GM23338 (cell line): ENCODE results near the gene ROBO1.

Source experiments
- CREB1 ChIP-seq: fragments of 250-450 bp; sonication (Bioruptor Pico); IDR thresholded peaks from 2 replicates; pipeline ENCODE4 v1.5.0; 2020; ENCODE audit warnings: low read depth, mild to moderate bottlenecking, moderate library complexity
- CTCF ChIP-seq, 2 experiments: fragments of 200-600 bp in 1 of 2; sonication (generic) in 1 of 2; conservative IDR thresholded peaks; 2 replicates each; pipeline versions ENCODE4 v1.5.1 to v1.6.1; 2016 to 2017; ENCODE audit warnings: antibody characterized with exemption in 2 of 2, low read depth in 2 of 2, mild to moderate bottlenecking in 2 of 2, moderate library complexity in 1 of 2
- EZH2 ChIP-seq: fragments of 200-600 bp; sonication (generic); IDR thresholded peaks from one replicate; pipeline ENCODE4 v1.8.0; 2017; ENCODE audit warnings: antibody characterized with exemption, mild to moderate bottlenecking, low read depth; ENCODE audit not compliant: unreplicated experiment
- JUNB ChIP-seq: IDR thresholded peaks from one replicate; pipeline ENCODE4 v1.6.1; 2016; ENCODE audit warnings: antibody characterized with exemption; ENCODE audit not compliant: unreplicated experiment
- NANOG ChIP-seq: IDR thresholded peaks from 2 replicates; pipeline ENCODE4 v1.6.1; 2016; ENCODE audit warnings: antibody characterized with exemption, borderline replicate concordance
- POLR2AphosphoS5 ChIP-seq: IDR thresholded peaks from 2 replicates; pipeline ENCODE4 v1.6.1; 2016; ENCODE audit warnings: antibody characterized with exemption, low read depth
- REST ChIP-seq: IDR thresholded peaks from one replicate; pipeline ENCODE4 v1.6.1; 2018; ENCODE audit warnings: antibody characterized with exemption; ENCODE audit not compliant: unreplicated experiment

GRCh38 chr3:79148786-79149185, 619.0 kb downstream of the ROBO1 start:
- TF ChIP-seq CTCF (conservative IDR thresholded peaks at IDR 0.05; ENCODE audit: low read depth in 2 of 2) = no peak
- TF ChIP-seq NANOG = no peak
- TF ChIP-seq JUNB = no peak
- TF ChIP-seq EZH2 = no peak
- TF ChIP-seq CREB1 = no peak
- TF ChIP-seq POLR2AphosphoS5 = no peak
- TF ChIP-seq REST = no peak
